MV-4-11 (cell line): ENCODE measurements around the gene CDH23.

Experiments
- DNase-seq: peaks from one replicate; lab custom pipeline; 2025; lab: John Stamatoyannopoulos, UW

The CDH23 gene

GRCh38 chr10:71467161-71467560, 70.4 kb downstream of the CDH23 start:
- DNase-seq = no peak

- no peak for DNase-seq
Observed at GRCh38 chr10:71467569-71468362, 71.0 kb downstream of the CDH23 start.

- no peak for DNase-seq
Observed at GRCh38 chr10:71468363-71469094, 71.8 kb downstream of the CDH23 start.

GRCh38 chr10:71471006-71471405, 74.3 kb downstream of the CDH23 start:
- DNase-seq = no peak

GRCh38 chr10:71471957-71472365, 75.2 kb downstream of the CDH23 start:
- no peak for DNase-seq

GRCh38 chr10:71472466-71472865, 75.7 kb downstream of the CDH23 start:
- no peak for DNase-seq

- no peak for DNase-seq
Observed at GRCh38 chr10:71472912-71473311, 76.2 kb downstream of the CDH23 start.

- DNase-seq = no peak
Observed at GRCh38 chr10:71473671-71474599, 77.2 kb downstream of the CDH23 start.

GRCh38 chr10:71474702-71475242, 78.1 kb downstream of the CDH23 start:
- no peak for DNase-seq

GRCh38 chr10:71475243-71475871, 78.6 kb downstream of the CDH23 start:
- peak; percentile 65 for DNase-seq

- peak; percentile 53 for DNase-seq
Observed at GRCh38 chr10:71476228-71477011, 79.7 kb downstream of the CDH23 start.

GRCh38 chr10:71478173-71478572, 81.5 kb downstream of the CDH23 start:
- no peak for DNase-seq

GRCh38 chr10:71478813-71479365, 82.2 kb downstream of the CDH23 start:
- DNase-seq = no peak

- DNase-seq = no peak
Observed at GRCh38 chr10:71479831-71480230, 83.1 kb downstream of the CDH23 start.

- no peak for DNase-seq
Observed at GRCh38 chr10:71480662-71481061, 83.9 kb downstream of the CDH23 start.

GRCh38 chr10:71481746-71482410, 85.2 kb downstream of the CDH23 start:
- no peak for DNase-seq

- DNase-seq = no peak
Observed at GRCh38 chr10:71482620-71483019, 85.9 kb downstream of the CDH23 start.

GRCh38 chr10:71483135-71483534, 86.4 kb downstream of the CDH23 start:
- no peak for DNase-seq

GRCh38 chr10:71483885-71484751, 87.4 kb downstream of the CDH23 start:
- DNase-seq = no peak
